ENCODE measurements around the gene BPIFA2.
"Not testable (repeated sequence)": the region's sequence is repeated elsewhere in the genome, so short reads cannot be mapped to it uniquely, and the experiment has no call there.

Gene BPIFA2

GRCh38 chr20:33162313-33162712, 5.6 kb upstream of the BPIFA2 start:
- no peak for DNase-seq

GRCh38 chr20:33162753-33163152, 5.2 kb upstream of the BPIFA2 start:
- DNase-seq, result no peak

- no peak for DNase-seq
Observed at GRCh38 chr20:33163856-33164762, 3.9 kb upstream of the BPIFA2 start.

GRCh38 chr20:33164763-33165095, 3.2 kb upstream of the BPIFA2 start:
- no peak for DNase-seq

- no peak for DNase-seq
Observed at GRCh38 chr20:33165416-33166055, 2.4 kb upstream of the BPIFA2 start.

- DNase-seq, result no peak
Observed at GRCh38 chr20:33166533-33167113, 1.3 kb upstream of the BPIFA2 start.

GRCh38 chr20:33169176-33169794, 1.3 kb downstream of the BPIFA2 start:
- DNase-seq, result no peak

- no peak for DNase-seq
Observed at GRCh38 chr20:33172781-33173180, 4.8 kb downstream of the BPIFA2 start.

GRCh38 chr20:33175123-33175522, 7.2 kb downstream of the BPIFA2 start:
- DNase-seq, result no peak

GRCh38 chr20:33176101-33176500, 8.1 kb downstream of the BPIFA2 start:
- DNase-seq, result no peak

GRCh38 chr20:33177866-33178265, 9.9 kb downstream of the BPIFA2 start:
- DNase-seq, result no peak

GRCh38 chr20:33178726-33179125, 10.8 kb downstream of the BPIFA2 start:
- no peak for DNase-seq

- no peak for DNase-seq
Observed at GRCh38 chr20:33180169-33180568, 12.2 kb downstream of the BPIFA2 start.

GRCh38 chr20:33181482-33182093, 13.6 kb downstream of the BPIFA2 start:
- DNase-seq, result no peak

- DNase-seq, result no peak
Observed at GRCh38 chr20:33183312-33183711, 15.4 kb downstream of the BPIFA2 start.

GRCh38 chr20:33185031-33185590, 17.2 kb downstream of the BPIFA2 start:
- DNase-seq, result not testable (repeated sequence)

GRCh38 chr20:33187491-33187890, 19.5 kb downstream of the BPIFA2 start:
- no peak for DNase-seq

- DNase-seq, result no peak
Observed at GRCh38 chr20:33188421-33188820, 20.5 kb downstream of the BPIFA2 start.

- no peak for DNase-seq
Observed at GRCh38 chr20:33191484-33191883, 23.5 kb downstream of the BPIFA2 start.

- DNase-seq, result no peak
Observed at GRCh38 chr20:33191955-33192354, 24.0 kb downstream of the BPIFA2 start.

- DNase-seq, result no peak
Observed at GRCh38 chr20:33192912-33193501, 25.0 kb downstream of the BPIFA2 start.

- DNase-seq, result no peak
Observed at GRCh38 chr20:33199026-33199425, 31.1 kb downstream of the BPIFA2 start.

Measured in activated CD4-positive, alpha-beta T cell treated with anti-CD3 and anti-CD28 coated beads, Interleukin-2, amount 50 U/mL, for 1 hour (primary cell).